ENCODE measurements around the gene TMCO6.
"Not testable (repeated sequence)": the region's sequence is repeated elsewhere in the genome, so short reads cannot be mapped to it uniquely, and the experiment has no call there.

TMCO6 gene

GRCh38 chr5:140622301-140622700, 16.9 kb upstream of the TMCO6 start:
- no peaks in the 10 kb centered on the region for H3K36me3 ChIP-seq
- TF ChIP-seq CTCF (IDR thresholded peaks at IDR 0.05): no peak
- H3K9me3 ChIP-seq: no peaks in the 10 kb centered on the region
- no peak overlapping the region for H3K4me3 ChIP-seq
- H3K27me3 ChIP-seq: no peaks in the 10 kb centered on the region
- intact Hi-C loops (cut with DNase I; ENCODE audit: low total_unique reads): no loop called here
- no peak for DNase-seq
- no peak overlapping the region for H3K27ac ChIP-seq
- H3K4me1 ChIP-seq: no peaks in the 10 kb centered on the region

GRCh38 chr5:140623061-140623460, 16.2 kb upstream of the TMCO6 start:
- H3K27me3 ChIP-seq; DNase-seq; H3K27ac ChIP-seq; H3K36me3 ChIP-seq; H3K4me1 ChIP-seq; H3K9me3 ChIP-seq; H3K4me3 ChIP-seq; intact Hi-C loops (cut with DNase I; ENCODE audit: low total_unique reads): not testable (repeated sequence)

- H3K9me3 ChIP-seq; DNase-seq; H3K4me1 ChIP-seq; H3K27me3 ChIP-seq; intact Hi-C loops (cut with DNase I; ENCODE audit: low total_unique reads); H3K4me3 ChIP-seq; H3K27ac ChIP-seq; H3K36me3 ChIP-seq: not testable (repeated sequence)
These were observed 14.4 kb upstream of the TMCO6 start for GRCh38 chr5:140624886-140625285.

- H3K9me3 ChIP-seq: no peaks in the 10 kb centered on the region
- no peaks in the 10 kb centered on the region for H3K36me3 ChIP-seq
- H3K27me3 ChIP-seq: no peaks in the 10 kb centered on the region
- no peak for TF ChIP-seq CTCF (IDR thresholded peaks at IDR 0.05)
- intact Hi-C loops (cut with DNase I; ENCODE audit: low total_unique reads): no loop called here
- H3K27ac ChIP-seq: no peak overlapping the region
- peaks cover under 1 to 12% (median 8%) of the 10 kb centered on the region in 4 donors for H3K4me1 ChIP-seq
- no peak overlapping the region for H3K4me3 ChIP-seq
- DNase-seq: no peak
These were observed 11.3 kb upstream of the TMCO6 start for GRCh38 chr5:140627972-140628371.

GRCh38 chr5:140628711-140629110, 10.5 kb upstream of the TMCO6 start:
- Histone ChIP-seq H3K36me3 (no peaks in the 10 kb centered on the region), H3K9me3 (no peaks in the 10 kb centered on the region), H3K27ac (no peak overlapping the region), H3K4me3 (no peak overlapping the region), H3K27me3 (no peaks in the 10 kb centered on the region), H3K4me1 (peaks cover 5 to 17% (median 13%) of the 10 kb centered on the region in 4 donors)
- no peak for TF ChIP-seq CTCF (IDR thresholded peaks at IDR 0.05)
- DNase-seq: no peak
- intact Hi-C loops (cut with DNase I; ENCODE audit: low total_unique reads): no loop called here

GRCh38 chr5:140630292-140631035, 8.8 kb upstream of the TMCO6 start:
- peak overlapping the region; percentile 53 to 62 for H3K4me3 ChIP-seq

More at GRCh38 chr5:140630292-140631035, 8.8 kb upstream of the TMCO6 start:
- intact Hi-C loops (cut with DNase I; ENCODE audit: low total_unique reads): no loop called here
- DNase-seq: no peak
- Histone ChIP-seq H3K27ac (no peak overlapping the region), H3K36me3 (no peaks in the 10 kb centered on the region), H3K9me3 (no peaks in the 10 kb centered on the region), H3K27me3 (no peaks in the 10 kb centered on the region), H3K4me1 (peaks cover 5 to 17% (median 13%) of the 10 kb centered on the region in 4 donors)
- no peak for TF ChIP-seq CTCF (IDR thresholded peaks at IDR 0.05)
